ENCODE measurements around the gene FUCA2. TPM values are rescaled to one million over a fixed set of nuclear protein-coding genes. Genes with fewer than 3 reads are reported as not detected.
"Not testable (repeated sequence)": the region's sequence is repeated elsewhere in the genome, so short reads cannot be mapped to it uniquely, and the experiment has no call there.

FUCA2 gene
- total RNA-seq, 4 donors from 2014 or later = 19.4 to 28.4 (median 23.9) TPM

DNA sequence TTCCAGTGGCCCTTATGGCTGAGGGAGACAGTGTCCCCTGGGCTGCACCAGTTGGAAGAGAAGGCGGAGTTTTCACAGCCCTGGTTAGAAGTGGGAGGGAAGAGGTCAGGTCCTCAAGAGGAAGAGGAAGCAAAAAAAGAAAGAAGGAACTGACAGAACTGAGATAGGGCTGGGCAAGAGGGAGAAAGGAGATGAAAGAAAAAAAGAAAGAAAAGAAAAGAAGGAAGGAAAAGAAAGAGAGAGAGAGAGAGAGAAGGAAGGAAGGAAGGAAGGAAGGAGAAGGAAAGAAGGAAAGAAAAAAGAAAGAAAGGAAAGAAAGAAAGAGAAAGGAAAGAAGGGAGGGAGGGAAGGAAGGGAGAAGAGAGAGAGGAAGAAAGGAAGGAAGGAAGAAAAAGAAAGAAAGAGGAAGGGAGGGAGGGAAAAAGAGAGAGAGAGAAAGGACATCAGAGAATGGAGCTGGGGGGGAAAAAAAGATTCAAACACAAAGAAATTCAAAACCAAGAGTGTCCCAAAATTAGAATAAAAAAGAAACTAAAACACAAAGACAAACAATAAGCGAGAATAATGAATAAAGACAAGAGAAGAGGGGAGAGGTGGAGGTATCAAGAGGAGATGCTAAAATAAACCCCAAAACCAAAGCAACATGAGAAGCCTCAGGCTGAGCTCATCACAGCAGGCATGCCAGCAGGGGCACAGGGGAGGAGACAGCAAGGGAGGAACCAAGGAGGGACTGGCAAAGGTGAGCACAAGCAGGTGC lies 5.3 kb upstream of the FUCA2 start:
- no peak for ATAC-seq

DNA sequence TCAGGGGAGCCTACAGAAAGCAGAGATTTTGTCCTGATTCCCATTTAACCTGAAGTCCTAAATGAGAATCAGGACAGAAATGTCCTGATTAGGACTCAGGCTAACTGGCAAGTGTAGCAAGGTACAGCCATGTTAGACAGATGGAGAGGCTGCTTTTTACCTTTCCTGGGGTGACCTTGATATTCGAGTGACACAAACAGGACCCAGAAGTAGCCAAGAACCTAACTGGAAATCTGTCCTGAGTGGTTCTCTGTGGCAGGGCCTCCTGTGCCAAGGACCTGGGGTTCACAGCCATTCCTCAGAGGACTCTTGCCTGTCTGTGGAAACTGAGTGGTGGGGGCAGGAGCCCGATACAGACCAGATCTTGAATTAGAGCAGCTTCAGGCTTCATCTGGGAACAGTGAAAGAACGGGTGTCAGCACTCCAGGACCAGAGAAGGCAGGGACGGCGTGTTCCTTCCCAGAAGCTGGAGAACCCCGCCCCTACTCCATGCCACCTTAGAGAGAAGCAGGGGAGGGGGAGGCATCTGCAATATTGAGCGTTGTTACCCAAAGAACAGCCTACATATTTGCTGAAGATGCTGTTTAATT lies 4.3 kb upstream of the FUCA2 start:
- 92 to 100% methylated on average over 3 to 6 of the region's 7 CpGs for WGBS, 2 donors (ENCODE audit: low coverage in 1 of 2)
- no peak for TF ChIP-seq POLR2A (IDR thresholded peaks at IDR 0.05)
- no peak for TF ChIP-seq POLR2AphosphoS5 (IDR thresholded peaks at IDR 0.05)
- TF ChIP-seq EP300 (IDR thresholded peaks at IDR 0.05) = no peak
- ATAC-seq = no peak
- Histone ChIP-seq H3K4me3 (no peak overlapping the region), H3K4me1 (peaks cover 0 to 27% (median 10%) of the 10 kb centered on the region in 3 donors), H3K27me3 (no peaks in the 10 kb centered on the region), H3K9me3 (no peaks in the 10 kb centered on the region), H3K36me3 (no peaks in the 10 kb centered on the region), H3K27ac (peak overlapping the region in 1 of 4 donors; percentile 59)

More for the DNA sequence above, 5.3 kb upstream of the FUCA2 start:
- Histone ChIP-seq H3K4me3 (no peak overlapping the region), H3K27ac (no peak overlapping the region), H3K4me1 (peaks cover 0 to 23% (median 9%) of the 10 kb centered on the region in 3 donors), H3K9me3 (no peaks in the 10 kb centered on the region), H3K36me3 (no peaks in the 10 kb centered on the region), H3K27me3 (no peaks in the 10 kb centered on the region)
- WGBS, 2 donors (ENCODE audit: low coverage in 1 of 2) = 78% methylated on average over 2 of the region's 2 CpGs; no CpG with 5 or more reads in 1 of the 2 donors
- no peak for TF ChIP-seq EP300 (IDR thresholded peaks at IDR 0.05)
- TF ChIP-seq, protein P1, sequence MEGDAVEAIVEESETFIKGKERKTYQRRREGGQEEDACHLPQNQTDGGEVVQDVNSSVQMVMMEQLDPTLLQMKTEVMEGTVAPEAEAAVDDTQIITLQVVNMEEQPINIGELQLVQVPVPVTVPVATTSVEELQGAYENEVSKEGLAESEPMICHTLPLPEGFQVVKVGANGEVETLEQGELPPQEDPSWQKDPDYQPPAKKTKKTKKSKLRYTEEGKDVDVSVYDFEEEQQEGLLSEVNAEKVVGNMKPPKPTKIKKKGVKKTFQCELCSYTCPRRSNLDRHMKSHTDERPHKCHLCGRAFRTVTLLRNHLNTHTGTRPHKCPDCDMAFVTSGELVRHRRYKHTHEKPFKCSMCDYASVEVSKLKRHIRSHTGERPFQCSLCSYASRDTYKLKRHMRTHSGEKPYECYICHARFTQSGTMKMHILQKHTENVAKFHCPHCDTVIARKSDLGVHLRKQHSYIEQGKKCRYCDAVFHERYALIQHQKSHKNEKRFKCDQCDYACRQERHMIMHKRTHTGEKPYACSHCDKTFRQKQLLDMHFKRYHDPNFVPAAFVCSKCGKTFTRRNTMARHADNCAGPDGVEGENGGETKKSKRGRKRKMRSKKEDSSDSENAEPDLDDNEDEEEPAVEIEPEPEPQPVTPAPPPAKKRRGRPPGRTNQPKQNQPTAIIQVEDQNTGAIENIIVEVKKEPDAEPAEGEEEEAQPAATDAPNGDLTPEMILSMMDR (IDR thresholded peaks at IDR 0.05) = no peak
- no peak for TF ChIP-seq POLR2A (IDR thresholded peaks at IDR 0.05)
- TF ChIP-seq POLR2AphosphoS5 (IDR thresholded peaks at IDR 0.05) = no peak

DNA sequence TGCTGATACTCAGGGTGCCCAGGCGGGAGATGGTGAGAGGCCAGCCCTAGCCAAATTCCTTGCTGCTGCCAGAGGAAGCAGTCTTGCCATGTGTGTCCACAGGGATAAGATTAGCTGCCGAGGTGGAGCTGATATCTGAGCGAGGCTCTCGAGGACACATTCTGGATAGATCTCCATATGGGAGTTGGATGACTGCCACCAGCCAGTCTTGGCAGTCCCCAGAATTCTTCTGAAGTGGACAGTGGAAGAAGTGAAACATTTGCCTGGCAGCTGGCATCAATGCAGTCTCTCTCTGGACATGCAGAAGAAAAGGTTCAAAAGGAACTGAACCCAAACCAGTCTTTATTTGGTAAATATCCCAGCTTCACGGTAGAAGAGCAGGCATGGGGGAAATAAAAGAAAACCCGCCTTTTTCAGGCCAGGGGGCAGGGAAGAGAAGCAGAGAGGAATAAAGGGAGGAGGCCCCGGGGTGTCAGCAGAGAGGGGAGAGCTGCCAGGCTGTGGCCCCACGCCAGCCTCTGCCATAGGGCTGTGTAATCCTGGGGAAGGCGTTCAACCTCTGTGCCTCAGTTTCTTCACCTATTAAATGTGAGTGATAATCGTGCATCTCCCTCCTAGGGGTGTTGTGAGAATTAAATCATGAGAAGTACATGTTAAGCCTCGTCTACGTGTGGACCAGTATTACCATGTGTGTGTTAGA lies 3.7 kb upstream of the FUCA2 start:
- no peaks in the 10 kb centered on the region for H3K36me3 ChIP-seq
- H3K4me3 ChIP-seq = no peak overlapping the region
- H3K27me3 ChIP-seq = no peaks in the 10 kb centered on the region
- no peak for ATAC-seq
- H3K9me3 ChIP-seq = no peaks in the 10 kb centered on the region
- 43 to 55% methylated on average over 7 to 8 of the region's 12 CpGs for WGBS, 2 donors (ENCODE audit: low coverage in 1 of 2)
- TF ChIP-seq EP300 (IDR thresholded peaks at IDR 0.05) (no peak), POLR2AphosphoS5 (IDR thresholded peaks at IDR 0.05) (no peak), POLR2A (IDR thresholded peaks at IDR 0.05) (no peak)
- TF ChIP-seq, protein P1 (IDR thresholded peaks at IDR 0.05) = no peak
- peaks cover 0 to 33% (median 16%) of the 10 kb centered on the region in 3 donors for H3K4me1 ChIP-seq
- peak overlapping the region in 3 of 4 donors; percentile 21 to 59 (median 49) for H3K27ac ChIP-seq

DNA sequence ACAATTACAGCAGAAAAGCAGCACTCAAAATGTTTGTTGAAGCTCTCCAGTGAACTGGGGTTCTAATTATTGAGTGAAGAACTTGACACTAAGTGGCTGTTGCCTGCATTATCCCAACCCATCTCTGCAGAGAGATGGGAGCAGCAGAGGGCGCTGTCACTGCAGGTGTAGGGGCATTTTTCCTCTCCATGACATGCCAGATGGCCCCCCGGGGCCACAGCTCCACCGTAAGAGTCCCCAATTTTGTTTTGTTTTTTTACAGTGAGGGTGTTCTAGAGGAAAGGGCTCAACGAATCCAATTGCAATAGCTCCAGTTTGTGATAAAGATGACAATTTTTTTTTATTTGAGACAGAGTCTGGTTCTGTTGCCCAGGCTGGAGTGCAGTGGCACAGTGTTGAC lies 1.9 kb upstream of the FUCA2 start:
- H3K27me3 ChIP-seq = no peaks in the 10 kb centered on the region

DNA sequence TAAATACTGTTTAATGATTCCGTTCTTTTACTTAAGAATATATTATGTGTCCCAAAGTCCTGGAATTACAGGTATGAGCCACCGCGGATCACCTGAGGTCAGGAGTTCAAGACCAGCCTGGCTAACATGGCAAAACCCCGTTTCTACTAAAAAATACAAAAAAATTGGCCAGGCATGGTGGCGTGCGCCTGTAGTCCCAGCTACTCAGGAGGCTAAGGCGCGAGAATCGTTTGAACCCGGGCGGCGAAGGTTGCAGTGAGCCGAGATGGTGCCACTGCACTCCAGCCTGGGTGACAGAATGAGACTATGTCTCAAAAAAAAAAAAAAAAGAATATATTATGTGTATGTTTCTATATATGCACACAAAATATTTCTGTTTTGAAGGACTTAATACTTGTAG lies 1.2 kb downstream of the FUCA2 start:
- WGBS, 2 donors (ENCODE audit: low coverage in 1 of 2) = 96 to 100% methylated on average over 2 to 13 of the region's 13 CpGs
- H3K27ac ChIP-seq, ATAC-seq, H3K9me3 ChIP-seq, H3K27me3 ChIP-seq: not testable (repeated sequence)
- peak overlapping the region in 1 of 2 donors; percentile 79 for H3K4me3 ChIP-seq
- peaks cover 0 to 22% of the 10 kb centered on the region in 2 donors for H3K36me3 ChIP-seq
- H3K4me1 ChIP-seq = peaks cover 0 to 44% (median 18%) of the 10 kb centered on the region in 3 donors

More for the DNA sequence above, 1.9 kb upstream of the FUCA2 start:
- H3K4me3 ChIP-seq = no peak overlapping the region
- no peak overlapping the region for H3K27ac ChIP-seq
- TF ChIP-seq, protein P1 (IDR thresholded peaks at IDR 0.05) = peak in 1 of 4 experiments; percentile 31
- no peak for TF ChIP-seq POLR2A (IDR thresholded peaks at IDR 0.05)
- no peak for ATAC-seq
- peaks cover 0 to 51% (median 19%) of the 10 kb centered on the region in 3 donors for H3K4me1 ChIP-seq
- peaks cover 0 to 2% of the 10 kb centered on the region in 2 donors for H3K36me3 ChIP-seq
- 50% methylated on average over 3 of the region's 4 CpGs; no CpG with 5 or more reads in 1 of the 2 donors for WGBS, 2 donors (ENCODE audit: low coverage in 1 of 2)
- H3K9me3 ChIP-seq = no peaks in the 10 kb centered on the region
